Peyer's patch (tissue), 4 donors: ENCODE data around the gene PPP2R5B.

Source experiments
- CTCF ChIP-seq, 6 experiments: fragments of 450-650 bp in 4 of 6; fragments of 200-600 bp in 2 of 6; sonication (generic) in 1 of 6; IDR thresholded peaks; one replicate each; pipeline ENCODE4 v1.5.1; 2017 to 2019; ENCODE audit warnings: antibody characterized with exemption in 6 of 6, mild to moderate bottlenecking in 3 of 6, moderate library complexity in 1 of 6
- POLR2A ChIP-seq, 2 donors: fragments of 450-650 bp; IDR thresholded peaks; one replicate each; pipeline ENCODE4 v1.5.1; 2017; ENCODE audit warnings: antibody characterized with exemption in 2 of 2, mild to moderate bottlenecking in 2 of 2, moderate library complexity in 2 of 2

- TF ChIP-seq CTCF (IDR thresholded peaks at IDR 0.05), result no peak
- TF ChIP-seq POLR2A (IDR thresholded peaks at IDR 0.05), result no peak
Measured at GRCh38 chr11:64882243-64882642, 42.2 kb upstream of the PPP2R5B start.
